Smooth muscle cell (in vitro differentiated cells): ENCODE measurements around the gene METRNL. TPM values are rescaled to one million over a fixed set of nuclear protein-coding genes. Genes with fewer than 3 reads are reported as not detected.

Source experiments
- DNase-seq: peaks from one replicate; lab custom pipeline; 2025; ENCODE audit not compliant: unreplicated experiment; lab: John Stamatoyannopoulos, UW
- H2AFZ ChIP-seq: fragments of 200-600 bp; sonication (generic); 2 replicates; pipeline ENCODE4 v1.6.0; 2016; ENCODE audit warnings: antibody characterized with exemption, low read depth, mild to moderate bottlenecking
- H3F3A ChIP-seq: fragments of 200-600 bp; sonication (generic); 2 replicates; pipeline ENCODE4 v1.6.0; 2017; ENCODE audit warnings: antibody characterized with exemption, low read depth
- H3K27ac ChIP-seq: fragments of 200-600 bp; sonication (generic); 2 replicates; pipeline ENCODE4 v1.5.1; 2016; ENCODE audit warnings: low read depth, mild to moderate bottlenecking
- H3K27me3 ChIP-seq: fragments of 200-600 bp; sonication (generic); 2 replicates; pipeline ENCODE4 v1.6.1; 2016; ENCODE audit warnings: low read depth, mild to moderate bottlenecking
- H3K36me3 ChIP-seq: fragments of 200-600 bp; sonication (generic); 2 replicates; pipeline ENCODE4 v1.5.1; 2016; ENCODE audit warnings: low read depth
- H3K4me1 ChIP-seq: fragments of 200-600 bp; sonication (generic); 2 replicates; pipeline ENCODE4 v1.5.1; 2016; ENCODE audit warnings: low read depth
- H3K4me2 ChIP-seq: fragments of 200-600 bp; sonication (generic); 2 replicates; pipeline ENCODE4 v1.6.0; 2016; ENCODE audit warnings: mild to moderate bottlenecking
- H3K4me3 ChIP-seq: fragments of 200-600 bp; sonication (generic); 2 replicates; pipeline ENCODE4 v1.5.1; 2016; ENCODE audit warnings: mild to moderate bottlenecking
- H3K79me2 ChIP-seq: fragments of 200-600 bp; sonication (generic); 2 replicates; pipeline ENCODE4 v1.6.0; 2016; ENCODE audit warnings: low read depth, mild to moderate bottlenecking
- H3K9ac ChIP-seq: fragments of 200-600 bp; sonication (generic); 2 replicates; pipeline ENCODE4 v1.6.0; 2016; ENCODE audit warnings: low read depth
- H3K9me3 ChIP-seq: fragments of 200-600 bp; sonication (generic); replicated peaks from 2 replicates; pipeline ENCODE4 v1.5.1; 2016; ENCODE audit warnings: low read depth
- H4K20me1 ChIP-seq: fragments of 200-600 bp; sonication (generic); 2 replicates; pipeline ENCODE4 v1.6.0; 2016; ENCODE audit warnings: low read depth
- CTCF ChIP-seq: fragments of 200-600 bp; sonication (generic); IDR thresholded peaks from 2 replicates; pipeline ENCODE4 v1.5.1; 2017; ENCODE audit warnings: borderline replicate concordance, mild to moderate bottlenecking, antibody characterized with exemption; ENCODE audit not compliant: insufficient read depth, poor library complexity, severe bottlenecking
- WGBS: methylation state at CpG from one replicate; pipeline ENCODE4 v1.1.7; 2016; ENCODE audit warnings: low lambda C conversion rate; 5-methylcytosine and 5-hydroxymethylcytosine counted together
- polyA plus RNA-seq: library from polyadenylated mRNA; unstranded; fragments of >200 nt; fragmentation: Nextera tagmentation; extraction: Ambion mirVana; gene quantifications from 2 replicates; pipeline ENCODE4 v1.2.1, GENCODE V29; 2016
- total RNA-seq: library from RNA; depleted of rRNA; stranded (reverse); fragments of >200 nt; gene quantifications from 2 replicates; pipeline ENCODE4 v1.2.3, GENCODE V29; 2014

METRNL gene
- total and polyA plus RNA-seq, 2 experiments from 2014 or later: 55.6 to 98.1 TPM

- H3K27me3 ChIP-seq: no peaks in the 10 kb centered on the region
- no peaks in the 10 kb centered on the region for H3K4me1 ChIP-seq
- H3K9ac ChIP-seq: no peak overlapping the region
- H3K9me3 ChIP-seq: no peaks in the 10 kb centered on the region
- no peak overlapping the region for H3K4me2 ChIP-seq
- 96% methylated on average over 12 of the region's 12 CpGs for WGBS
- no peak for TF ChIP-seq CTCF
- H3K36me3 ChIP-seq: no peaks in the 10 kb centered on the region
- DNase-seq: no peak
- no peaks in the 10 kb centered on the region for H4K20me1 ChIP-seq
- H2AFZ ChIP-seq: no peak overlapping the region
- no peak overlapping the region for H3K4me3 ChIP-seq
- H3K79me2 ChIP-seq: no peaks in the 10 kb centered on the region
- H3K27ac ChIP-seq: no peak overlapping the region
- H3F3A ChIP-seq: no peaks in the 10 kb centered on the region
Observed at GRCh38 chr17:83129676-83130075, 50.3 kb downstream of the METRNL start.

DNA sequence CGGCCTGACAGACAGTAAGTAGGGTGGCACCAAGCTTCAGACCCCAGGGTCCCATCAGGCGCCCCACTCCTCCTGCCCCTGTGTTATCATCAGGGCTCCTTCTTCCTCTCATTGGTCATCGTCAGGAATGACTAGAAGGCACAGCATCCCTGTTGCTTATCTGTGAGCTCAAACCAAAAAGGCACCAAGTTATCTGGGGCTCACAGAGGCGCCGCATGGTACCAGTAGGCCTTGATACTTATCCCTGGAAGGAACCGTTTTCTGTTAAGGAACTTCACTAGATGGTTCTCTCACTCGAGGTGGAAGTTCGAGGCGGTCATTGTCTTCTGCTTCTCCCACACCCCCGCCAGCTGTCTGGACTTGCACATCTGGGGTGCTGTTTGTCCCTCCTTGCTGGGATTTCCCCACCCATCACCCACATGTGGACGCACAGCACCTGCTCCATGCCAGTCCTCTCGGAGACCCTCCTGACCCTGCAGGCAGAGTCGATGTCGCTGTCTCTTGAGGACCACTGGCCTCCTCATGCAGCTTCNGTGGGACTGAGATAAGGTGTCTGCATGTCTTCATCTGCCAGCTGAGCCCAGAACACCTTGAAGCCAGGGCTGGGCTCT, 52.1 kb downstream of the METRNL start:
- H2AFZ ChIP-seq: no peak overlapping the region
- no peaks in the 10 kb centered on the region for H3K79me2 ChIP-seq
- no peaks in the 10 kb centered on the region for H3K9me3 ChIP-seq
- no peaks in the 10 kb centered on the region for H3F3A ChIP-seq
- no peaks in the 10 kb centered on the region for H3K36me3 ChIP-seq
- TF ChIP-seq CTCF: no peak
- H3K27ac ChIP-seq: no peak overlapping the region
- 97% methylated on average over 14 of the region's 14 CpGs for WGBS
- no peak overlapping the region for H3K4me2 ChIP-seq
- no peaks in the 10 kb centered on the region for H3K27me3 ChIP-seq
- H3K4me3 ChIP-seq: no peak overlapping the region
- no peak for DNase-seq
- H3K9ac ChIP-seq: no peak overlapping the region
- no peaks in the 10 kb centered on the region for H4K20me1 ChIP-seq
- H3K4me1 ChIP-seq: no peaks in the 10 kb centered on the region

GRCh38 chr17:83132251-83133081, 53.1 kb downstream of the METRNL start:
- no peak overlapping the region for H3K9ac ChIP-seq
- H3F3A ChIP-seq: no peaks in the 10 kb centered on the region
- WGBS: 94% methylated on average over 21 of the region's 21 CpGs
- no peak overlapping the region for H2AFZ ChIP-seq
- no peak overlapping the region for H3K4me3 ChIP-seq
- no peak for TF ChIP-seq CTCF
- H3K27me3 ChIP-seq: no peaks in the 10 kb centered on the region
- no peaks in the 10 kb centered on the region for H3K9me3 ChIP-seq
- no peak overlapping the region for H3K27ac ChIP-seq
- H3K36me3 ChIP-seq: no peaks in the 10 kb centered on the region
- no peaks in the 10 kb centered on the region for H3K4me1 ChIP-seq
- no peak overlapping the region for H3K4me2 ChIP-seq
- H4K20me1 ChIP-seq: no peaks in the 10 kb centered on the region
- no peaks in the 10 kb centered on the region for H3K79me2 ChIP-seq
- DNase-seq: no peak
